ENCODE measurements around the gene DDIT4.
A peak's percentile ranks its signal among the peaks of the same experiment; 100 is the strongest.

Gene DDIT4

DNA sequence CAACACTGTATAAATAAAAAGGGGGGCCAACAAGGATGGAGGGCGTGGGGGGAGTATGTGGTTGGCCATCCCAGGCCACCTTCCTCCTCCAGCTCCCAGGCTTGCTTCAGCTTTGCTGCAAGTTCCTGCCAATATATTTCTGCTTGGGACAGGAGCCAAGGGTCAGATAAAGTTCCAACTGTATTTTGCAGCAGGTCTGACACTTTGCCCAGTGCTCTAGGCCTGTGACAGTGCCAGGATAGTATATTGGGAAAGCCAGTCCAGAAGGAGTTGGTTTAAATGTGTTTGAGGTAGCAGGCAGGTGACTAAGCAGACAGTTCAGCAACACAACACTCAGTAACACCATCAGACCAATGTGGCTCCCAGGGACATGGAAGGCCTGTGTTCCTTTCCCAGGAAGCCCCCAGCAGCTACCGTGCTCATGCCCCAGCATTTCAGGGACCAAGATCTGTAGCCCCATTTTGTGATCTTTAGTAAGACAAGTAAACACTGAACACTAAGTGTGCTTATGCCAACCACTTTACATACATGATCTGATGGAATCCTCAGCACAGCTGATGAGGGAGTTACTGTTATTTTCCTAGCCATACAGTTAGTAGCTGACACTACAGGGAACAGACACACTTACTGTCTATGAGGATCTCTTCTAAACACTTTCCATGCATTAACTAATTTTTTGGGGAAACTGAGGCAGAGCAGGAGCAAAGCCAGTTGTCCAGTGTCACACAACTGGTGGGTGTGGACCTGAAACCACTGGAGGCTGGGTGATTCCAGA, 42.1 kb downstream of the DDIT4 start:
- TF ChIP-seq, protein P1, sequence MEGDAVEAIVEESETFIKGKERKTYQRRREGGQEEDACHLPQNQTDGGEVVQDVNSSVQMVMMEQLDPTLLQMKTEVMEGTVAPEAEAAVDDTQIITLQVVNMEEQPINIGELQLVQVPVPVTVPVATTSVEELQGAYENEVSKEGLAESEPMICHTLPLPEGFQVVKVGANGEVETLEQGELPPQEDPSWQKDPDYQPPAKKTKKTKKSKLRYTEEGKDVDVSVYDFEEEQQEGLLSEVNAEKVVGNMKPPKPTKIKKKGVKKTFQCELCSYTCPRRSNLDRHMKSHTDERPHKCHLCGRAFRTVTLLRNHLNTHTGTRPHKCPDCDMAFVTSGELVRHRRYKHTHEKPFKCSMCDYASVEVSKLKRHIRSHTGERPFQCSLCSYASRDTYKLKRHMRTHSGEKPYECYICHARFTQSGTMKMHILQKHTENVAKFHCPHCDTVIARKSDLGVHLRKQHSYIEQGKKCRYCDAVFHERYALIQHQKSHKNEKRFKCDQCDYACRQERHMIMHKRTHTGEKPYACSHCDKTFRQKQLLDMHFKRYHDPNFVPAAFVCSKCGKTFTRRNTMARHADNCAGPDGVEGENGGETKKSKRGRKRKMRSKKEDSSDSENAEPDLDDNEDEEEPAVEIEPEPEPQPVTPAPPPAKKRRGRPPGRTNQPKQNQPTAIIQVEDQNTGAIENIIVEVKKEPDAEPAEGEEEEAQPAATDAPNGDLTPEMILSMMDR (conservative IDR thresholded peaks at IDR 0.05; ENCODE audit: low read depth, low read length), result no peak
- H3K79me2 ChIP-seq (ENCODE audit: insufficient read depth, low read depth), result no peaks in the 10 kb centered on the region
- H3K27me3 ChIP-seq (ENCODE audit: insufficient read depth, low read depth), result no peaks in the 10 kb centered on the region
- peaks cover 54% of the 10 kb centered on the region for H3K4me1 ChIP-seq (ENCODE audit: low read depth, poor library complexity, severe bottlenecking)
- no peak overlapping the region; the same call in 1 of the 2 replicates for H3K27ac ChIP-seq
- H3K36me3 ChIP-seq (ENCODE audit: insufficient read depth), result no peaks in the 10 kb centered on the region
- no peak overlapping the region for H3K9ac ChIP-seq
- H2AFZ ChIP-seq (ENCODE audit: low read depth), result no peak overlapping the region
- H4K20me1 ChIP-seq (ENCODE audit: insufficient read depth), result no peaks in the 10 kb centered on the region
- H3K4me2 ChIP-seq, result peak overlapping the region; percentile 47; the same call in 1 of the 2 replicates
- no peak overlapping the region for H3K4me3 ChIP-seq (IDR thresholded peaks at IDR 0.05; ENCODE audit: insufficient read depth, low read depth, low read length)

DNA sequence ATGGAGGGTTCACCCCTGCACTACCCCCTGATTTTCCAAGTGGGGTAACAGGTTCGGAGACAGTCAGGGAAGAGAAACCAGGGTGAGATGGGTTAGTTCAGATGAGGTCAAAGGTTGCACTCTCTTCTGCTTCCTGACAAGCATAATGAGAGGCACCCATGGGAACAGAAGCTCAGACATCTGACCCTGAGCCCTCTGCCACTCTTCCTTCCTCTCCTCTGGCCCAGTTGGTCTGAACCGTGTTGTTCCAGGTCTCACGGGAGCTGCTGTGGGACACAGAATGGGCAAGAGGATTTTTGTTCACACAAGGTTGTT, 42.6 kb downstream of the DDIT4 start:
- Histone ChIP-seq H4K20me1 (ENCODE audit: insufficient read depth) (no peaks in the 10 kb centered on the region), H3K27ac (peak overlapping the region; percentile 80), H3K9ac (no peak overlapping the region), H3K4me3 (IDR thresholded peaks at IDR 0.05; ENCODE audit: insufficient read depth, low read depth, low read length) (no peak overlapping the region), H3K4me1 (ENCODE audit: low read depth, poor library complexity, severe bottlenecking) (peaks cover 60% of the 10 kb centered on the region), H2AFZ (ENCODE audit: low read depth) (peak overlapping the region; percentile 58; the same call in 1 of the 2 replicates), H3K36me3 (ENCODE audit: insufficient read depth) (no peaks in the 10 kb centered on the region), H3K27me3 (ENCODE audit: insufficient read depth, low read depth) (no peaks in the 10 kb centered on the region), H3K4me2 (peak overlapping the region; percentile 47; the same call in 1 of the 2 replicates), H3K79me2 (ENCODE audit: insufficient read depth, low read depth) (no peaks in the 10 kb centered on the region)
- TF ChIP-seq, protein P1 (conservative IDR thresholded peaks at IDR 0.05; ENCODE audit: low read depth, low read length), result no peak

- Histone ChIP-seq H4K20me1 (ENCODE audit: insufficient read depth) (no peaks in the 10 kb centered on the region), H3K4me2 (peak overlapping the region; percentile 47), H3K36me3 (ENCODE audit: insufficient read depth) (no peaks in the 10 kb centered on the region), H2AFZ (ENCODE audit: low read depth) (peak overlapping the region; percentile 58; the same call in 1 of the 2 replicates), H3K4me3 (IDR thresholded peaks at IDR 0.05; ENCODE audit: insufficient read depth, low read depth, low read length) (no peak overlapping the region), H3K27ac (peak overlapping the region; percentile 80), H3K4me1 (ENCODE audit: low read depth, poor library complexity, severe bottlenecking) (peaks cover 65% of the 10 kb centered on the region), H3K79me2 (ENCODE audit: insufficient read depth, low read depth) (no peaks in the 10 kb centered on the region), H3K9ac (peak overlapping the region; percentile 43; the same call in 1 of the 2 replicates), H3K27me3 (ENCODE audit: insufficient read depth, low read depth) (no peaks in the 10 kb centered on the region)
- TF ChIP-seq, protein P1 (conservative IDR thresholded peaks at IDR 0.05; ENCODE audit: low read depth, low read length), result no peak
These were observed 43.2 kb downstream of the DDIT4 start for GRCh38 chr10:72316748-72317435.

- peaks cover 83% of the 10 kb centered on the region for H3K4me1 ChIP-seq (ENCODE audit: low read depth, poor library complexity, severe bottlenecking)
- peak overlapping the region; percentile 95 for H3K9ac ChIP-seq
- H3K79me2 ChIP-seq (ENCODE audit: insufficient read depth, low read depth), result no peaks in the 10 kb centered on the region
- H3K36me3 ChIP-seq (ENCODE audit: insufficient read depth), result no peaks in the 10 kb centered on the region
- no peak overlapping the region for H3K4me3 ChIP-seq (IDR thresholded peaks at IDR 0.05; ENCODE audit: insufficient read depth, low read depth, low read length)
- H3K27me3 ChIP-seq (ENCODE audit: insufficient read depth, low read depth), result no peaks in the 10 kb centered on the region
- TF ChIP-seq, protein P1 (conservative IDR thresholded peaks at IDR 0.05; ENCODE audit: low read depth, low read length), result no peak
- H4K20me1 ChIP-seq (ENCODE audit: insufficient read depth), result no peaks in the 10 kb centered on the region
- H2AFZ ChIP-seq (ENCODE audit: low read depth), result peak overlapping the region; percentile 51; the same call in 1 of the 2 replicates
- peak overlapping the region; percentile 99 for H3K4me2 ChIP-seq
- peak overlapping the region; percentile 98 for H3K27ac ChIP-seq
These were observed 44.9 kb downstream of the DDIT4 start for GRCh38 chr10:72318418-72319262.
